HEK293T (cell line): ENCODE data around the gene PPIE.
"Not testable (repeated sequence)": the region's sequence is repeated elsewhere in the genome, so short reads cannot be mapped to it uniquely, and the experiment has no call there.

Source experiments
- ARNT ChIP-seq: fragments of 450-650 bp; IDR thresholded peaks from 2 replicates; pipeline ENCODE4 v1.6.1; 2017; ENCODE audit warnings: mild to moderate bottlenecking
- CTBP1 ChIP-seq: fragments of 450-650 bp; IDR thresholded peaks from 2 replicates; pipeline ENCODE4 v1.6.1; 2016; ENCODE audit warnings: borderline replicate concordance
- FOXA1 ChIP-seq: fragments of 450-650 bp; IDR thresholded peaks from 2 replicates; pipeline ENCODE4 v1.6.1; 2016; ENCODE audit warnings: mild to moderate bottlenecking
- HDGF ChIP-seq: fragments of 450-650 bp; IDR thresholded peaks from 2 replicates; pipeline ENCODE4 v1.6.1; 2017; ENCODE audit warnings: antibody characterized with exemption, borderline replicate concordance
- L3MBTL2 ChIP-seq: fragments of 450-650 bp; conservative IDR thresholded peaks from 2 replicates; pipeline ENCODE4 v1.6.1; 2016; ENCODE audit warnings: mild to moderate bottlenecking
- LEF1 ChIP-seq: fragments of 450-650 bp; IDR thresholded peaks from 2 replicates; pipeline ENCODE4 v1.6.1; 2017; ENCODE audit warnings: mild to moderate bottlenecking, borderline replicate concordance
- SP1 ChIP-seq: fragments of 450-650 bp; IDR thresholded peaks from 2 replicates; pipeline ENCODE4 v1.6.1; 2017
- TARDBP ChIP-seq: fragments of 450-650 bp; IDR thresholded peaks from 2 replicates; pipeline ENCODE4 v1.6.1; 2016
- TF ChIP-seq, protein P1 (sequence below): fragments of 450-650 bp; IDR thresholded peaks from 2 replicates; pipeline ENCODE4 v1.6.1; 2016

DNA sequence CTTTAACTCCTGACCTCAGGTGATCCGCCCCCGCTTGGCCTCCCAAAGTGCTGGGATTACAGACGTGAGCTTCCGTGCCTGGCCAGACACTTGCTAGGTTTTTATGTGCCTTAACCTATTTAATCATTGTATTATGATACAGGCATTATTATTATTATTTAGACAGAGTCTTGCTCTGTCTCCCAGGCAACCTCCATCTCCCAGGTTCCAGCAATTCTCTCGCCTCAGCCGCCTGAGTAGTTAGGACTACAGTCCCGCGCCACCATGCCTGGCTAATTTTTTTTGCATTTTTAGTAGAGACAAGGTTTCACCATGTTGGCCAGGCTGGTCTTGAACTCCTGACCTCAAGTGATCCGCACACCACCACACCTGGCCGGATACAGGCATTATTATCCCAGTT is 44.0 kb downstream of the PPIE start:
- TF ChIP-seq CTBP1, SP1, HDGF, LEF1, L3MBTL2, FOXA1, ARNT, TARDBP: not testable (repeated sequence)
- TF ChIP-seq, protein P1, sequence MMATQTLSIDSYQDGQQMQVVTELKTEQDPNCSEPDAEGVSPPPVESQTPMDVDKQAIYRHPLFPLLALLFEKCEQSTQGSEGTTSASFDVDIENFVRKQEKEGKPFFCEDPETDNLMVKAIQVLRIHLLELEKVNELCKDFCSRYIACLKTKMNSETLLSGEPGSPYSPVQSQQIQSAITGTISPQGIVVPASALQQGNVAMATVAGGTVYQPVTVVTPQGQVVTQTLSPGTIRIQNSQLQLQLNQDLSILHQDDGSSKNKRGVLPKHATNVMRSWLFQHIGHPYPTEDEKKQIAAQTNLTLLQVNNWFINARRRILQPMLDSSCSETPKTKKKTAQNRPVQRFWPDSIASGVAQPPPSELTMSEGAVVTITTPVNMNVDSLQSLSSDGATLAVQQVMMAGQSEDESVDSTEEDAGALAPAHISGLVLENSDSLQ = not testable (repeated sequence)
